GM19193 (cell line): ENCODE results near the gene VAV2.

ENCODE experiments used
- POLR2A ChIP-seq: IDR thresholded peaks from 4 replicates; pipeline ENCODE4 v1.6.1; 2011; ENCODE audit not compliant: insufficient read depth, insufficient read length; ENCODE audit errors: extremely low read depth

Gene VAV2

DNA sequence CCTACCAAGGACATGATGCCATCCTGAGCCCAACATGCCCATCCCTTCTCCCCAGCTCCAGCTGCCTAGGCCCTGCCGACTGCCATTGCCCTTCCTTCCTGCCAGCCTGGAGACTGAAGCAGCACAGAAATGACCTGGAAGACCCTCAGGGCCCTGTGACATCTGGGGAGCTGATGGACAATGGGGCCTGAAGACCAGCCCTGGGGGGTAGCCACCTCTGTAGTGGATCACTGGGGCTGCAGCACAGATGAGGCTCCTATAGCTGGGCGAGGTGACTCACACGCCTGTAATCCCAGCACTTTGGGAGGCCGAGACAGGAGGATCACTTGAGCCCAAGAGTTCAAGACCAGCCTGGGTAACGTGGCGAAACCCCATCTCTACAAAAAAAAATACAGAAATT lies 86.6 kb downstream of the VAV2 start:
- no peak for TF ChIP-seq POLR2A

DNA sequence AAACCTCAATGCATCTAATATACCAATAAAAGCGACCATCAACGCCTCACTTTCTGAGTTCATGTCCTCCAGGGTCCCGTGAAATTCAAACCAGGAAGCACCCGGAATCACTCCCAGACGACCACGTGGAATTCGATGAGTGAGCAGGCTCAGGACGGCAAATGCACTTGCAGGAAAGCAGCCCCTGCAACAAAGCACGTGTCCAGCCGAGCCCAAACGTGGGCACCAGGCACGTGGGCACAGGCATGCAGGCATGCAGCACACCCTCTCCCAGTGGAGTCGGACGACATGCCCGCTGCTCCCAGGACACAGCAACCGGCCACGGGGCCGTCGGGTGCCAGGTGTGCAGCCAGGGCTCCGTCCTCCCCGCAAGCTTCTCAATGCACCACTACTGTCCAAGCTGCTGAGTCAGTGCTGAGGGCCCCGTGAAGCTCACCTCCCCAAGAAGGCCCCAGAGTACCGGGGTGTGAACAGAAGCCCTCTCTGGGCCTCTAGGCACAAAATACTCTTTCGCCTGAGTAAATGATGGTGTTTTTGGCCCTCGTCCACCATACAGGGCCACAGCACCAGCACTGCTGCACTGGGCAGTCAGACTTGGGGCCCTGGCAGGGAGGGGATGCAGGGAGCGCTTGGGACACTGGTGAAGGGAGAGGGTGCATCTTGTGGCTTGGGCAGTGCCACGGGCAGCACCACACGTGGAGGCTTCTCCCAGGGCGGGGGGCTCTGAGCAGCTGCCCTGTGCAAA lies 87.6 kb downstream of the VAV2 start:
- no peak for TF ChIP-seq POLR2A

DNA sequence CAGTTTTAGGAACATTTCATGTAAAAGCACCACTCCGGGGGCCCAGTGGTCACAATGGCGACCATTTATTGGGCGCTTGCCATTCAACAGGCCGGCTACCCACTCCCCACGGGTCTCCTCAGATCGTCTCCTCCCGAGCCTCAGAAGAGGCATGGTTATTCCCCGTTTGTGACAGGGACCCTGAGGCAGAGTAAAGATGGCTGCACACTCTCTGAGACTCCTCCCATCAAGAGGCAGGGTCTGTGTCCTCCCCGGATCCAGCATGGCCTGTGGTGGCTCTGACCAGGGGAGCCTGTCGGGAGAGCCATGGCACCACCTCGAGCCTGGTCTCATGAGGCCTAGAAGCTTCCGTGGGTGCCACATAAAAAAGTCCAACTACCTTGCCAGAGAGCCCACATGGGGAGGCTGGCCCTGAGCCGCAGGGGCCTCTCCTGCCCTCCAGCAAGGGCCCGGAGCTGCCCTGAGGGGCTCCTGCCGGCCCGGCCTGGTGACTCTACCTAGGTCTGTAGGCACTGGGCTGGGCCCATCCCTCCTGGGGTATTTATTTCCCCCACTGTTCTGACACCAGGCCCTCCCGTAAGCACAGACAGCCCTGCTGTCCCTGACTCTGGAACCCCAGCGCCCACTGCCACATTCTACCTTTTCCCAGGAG lies 90.8 kb downstream of the VAV2 start:
- no peak for TF ChIP-seq POLR2A

DNA sequence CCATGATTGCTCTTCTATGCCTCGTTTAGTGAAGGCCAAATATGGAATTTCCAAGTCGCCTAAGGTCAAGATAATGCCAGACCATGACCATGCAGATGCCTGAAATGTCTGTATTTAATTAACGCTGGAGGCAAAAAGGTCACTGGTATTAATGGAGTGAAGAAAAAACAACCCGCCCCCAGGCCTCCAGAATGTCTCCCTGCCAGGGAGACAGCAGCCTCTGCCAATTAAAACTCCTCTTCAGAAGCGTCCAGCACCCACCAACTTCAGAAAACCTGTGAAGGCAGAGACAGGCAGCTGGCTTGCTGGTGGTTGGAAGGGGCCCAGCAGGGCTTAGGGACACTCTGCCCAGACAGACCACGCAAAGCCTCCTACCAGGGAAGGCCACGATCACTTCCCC lies 94.4 kb downstream of the VAV2 start:
- TF ChIP-seq POLR2A: no peak

DNA sequence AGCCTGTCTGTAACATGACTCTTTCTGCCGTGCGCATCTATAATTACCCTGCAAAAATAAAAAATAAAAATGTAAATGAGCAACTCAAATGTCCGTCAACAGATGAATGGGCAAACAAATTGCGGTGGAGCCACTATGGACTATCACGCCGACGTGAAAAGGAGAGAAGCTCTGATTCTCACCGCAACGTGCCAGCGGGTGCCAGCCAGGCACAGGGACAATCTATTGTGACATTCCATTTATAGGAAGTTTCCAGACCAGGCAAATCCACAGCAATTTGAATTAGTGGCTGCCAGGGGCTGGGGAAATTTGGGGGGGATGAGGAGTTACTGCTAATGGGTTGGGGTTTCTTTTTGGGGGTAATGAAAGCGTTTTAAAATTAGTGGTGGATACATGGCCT lies 96.8 kb downstream of the VAV2 start:
- no peak for TF ChIP-seq POLR2A

DNA sequence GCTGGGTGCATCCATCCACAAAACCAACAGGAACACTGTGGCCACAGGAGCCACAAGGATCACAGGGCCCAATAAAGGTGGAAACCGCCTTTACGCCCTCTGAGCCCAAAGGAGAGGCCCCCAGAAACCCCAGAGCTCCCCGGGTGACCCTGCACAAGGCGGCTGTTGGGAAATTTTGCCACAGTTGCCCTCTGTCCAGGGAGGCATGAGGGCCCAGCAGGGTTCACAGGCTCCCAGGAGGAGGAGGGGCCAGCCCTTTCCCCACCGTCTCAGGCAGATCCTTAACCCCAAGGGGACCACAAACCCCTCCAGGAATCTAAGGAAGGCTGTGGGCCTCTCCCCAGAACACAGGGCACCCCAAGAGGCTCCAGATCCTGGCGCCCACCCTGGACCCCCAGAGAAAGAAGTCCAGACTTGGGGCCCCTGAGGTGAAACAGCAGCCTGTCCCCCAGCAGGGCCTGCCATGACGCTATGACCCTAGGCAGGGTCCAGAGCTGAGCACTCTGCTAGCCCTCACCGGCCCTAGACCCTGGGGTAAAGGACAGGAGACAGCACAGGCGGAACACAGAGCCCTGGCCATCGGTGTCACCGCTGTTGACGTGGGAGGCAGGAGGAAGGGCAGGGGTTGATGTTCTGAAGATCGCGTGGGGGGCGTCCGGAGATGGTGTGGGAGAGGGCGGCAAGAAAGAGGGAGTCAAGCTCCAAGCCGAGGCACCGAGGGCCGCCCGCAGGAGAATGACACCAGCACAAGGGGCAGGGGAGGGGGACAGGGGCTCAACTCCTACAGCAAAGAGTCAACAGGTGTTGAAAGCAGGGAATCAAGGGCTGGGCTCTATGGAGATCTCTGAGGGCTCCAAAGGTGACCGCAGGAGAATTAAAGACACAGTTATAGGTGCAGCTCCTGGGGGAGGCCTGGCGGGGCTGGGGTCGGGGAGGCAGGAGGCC lies 97.5 kb downstream of the VAV2 start:
- no peak for TF ChIP-seq POLR2A

DNA sequence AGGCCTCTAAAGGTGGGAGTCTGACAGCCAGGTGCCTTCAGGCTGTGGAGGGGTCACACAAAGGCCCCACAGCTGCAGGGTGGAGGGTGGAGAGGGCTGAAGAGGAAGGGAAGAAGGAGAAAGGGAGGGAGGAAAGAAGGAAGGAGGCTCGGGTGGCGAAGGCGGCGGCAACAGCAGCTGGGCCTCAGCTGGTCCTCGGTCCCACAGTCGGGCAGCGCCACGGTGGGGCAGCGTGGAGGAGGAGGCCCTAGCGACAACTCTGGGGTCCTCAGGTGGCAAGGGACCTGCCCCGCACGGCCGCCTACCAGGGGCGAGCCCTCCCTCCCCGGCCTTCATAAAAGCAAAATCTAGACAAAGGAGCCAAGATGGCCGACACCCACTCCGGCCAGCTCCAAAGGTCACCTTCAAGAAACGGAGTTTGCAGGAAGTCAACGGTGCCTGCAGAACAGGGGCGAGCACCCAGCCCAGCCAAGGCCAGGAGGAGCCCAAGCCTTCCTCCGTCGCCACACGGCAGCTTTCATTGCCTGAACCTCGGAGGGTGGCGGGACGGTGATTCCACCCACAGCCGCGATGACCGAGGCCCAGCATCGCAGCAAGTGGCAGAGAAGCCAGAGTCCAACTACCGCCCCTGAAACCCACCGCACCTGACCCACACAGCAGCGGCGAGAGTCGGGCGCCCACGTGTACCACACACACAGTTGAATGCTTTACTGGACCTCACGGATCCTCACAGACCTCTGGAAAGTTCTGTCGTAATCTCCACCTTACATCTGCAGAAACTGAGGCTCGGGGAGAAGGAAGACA lies 98.7 kb downstream of the VAV2 start:
- TF ChIP-seq POLR2A: no peak

DNA sequence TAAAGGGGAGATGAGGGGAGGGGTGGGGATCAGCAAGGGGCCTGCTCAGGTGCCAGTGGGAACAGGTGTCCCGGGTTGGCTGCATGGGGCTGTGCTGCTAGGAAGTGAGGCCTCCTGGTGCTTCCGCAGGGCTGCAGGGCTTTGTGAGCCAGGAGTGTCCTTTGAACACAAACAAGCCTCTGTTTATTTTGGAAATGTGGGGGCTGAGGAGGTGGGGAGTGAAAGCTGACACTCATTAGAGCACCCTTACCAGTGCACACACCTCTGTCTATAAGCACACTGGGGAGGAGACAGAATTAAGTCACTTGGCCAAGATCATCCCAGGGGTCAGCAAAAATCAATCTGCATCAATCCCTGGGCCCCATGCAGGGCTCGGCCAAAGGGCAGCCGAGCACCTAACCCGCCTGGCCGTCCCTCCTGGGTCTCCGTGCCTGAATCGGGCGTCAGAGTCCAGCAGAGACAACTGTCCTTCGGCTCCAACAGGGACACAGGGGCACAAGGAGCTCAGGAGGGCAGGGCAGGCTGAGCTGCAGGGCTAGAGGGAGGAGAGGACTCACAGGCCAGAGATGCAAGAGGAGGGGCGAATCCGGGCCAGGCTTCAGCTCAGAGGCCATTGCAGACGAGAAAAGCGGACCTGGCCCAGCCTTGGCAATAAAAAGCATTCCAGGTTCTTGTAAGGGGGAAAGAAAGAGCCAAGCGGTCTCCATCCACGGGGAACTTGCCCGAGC lies 99.8 kb downstream of the VAV2 start:
- TF ChIP-seq POLR2A: no peak

DNA sequence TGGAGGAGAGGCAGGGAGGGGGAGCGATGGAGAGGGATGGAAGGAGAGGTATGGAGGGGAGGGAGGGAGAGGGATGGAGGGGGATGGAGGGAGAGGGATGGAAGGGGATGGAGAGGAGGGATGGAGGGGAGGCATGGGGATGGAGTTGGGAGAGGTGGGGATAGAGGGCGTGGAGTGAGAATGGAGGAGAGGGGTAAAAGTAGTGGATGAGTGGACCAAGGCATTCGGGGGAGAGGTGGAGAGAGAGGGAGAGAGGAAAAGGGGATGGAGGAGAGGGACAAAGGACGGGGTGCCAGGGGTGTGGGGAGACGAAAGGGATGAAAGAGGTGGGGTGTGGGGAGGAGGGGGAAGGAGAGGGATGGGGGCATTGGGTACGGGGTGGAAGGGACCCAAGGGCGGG lies 100.4 kb downstream of the VAV2 start:
- no peak for TF ChIP-seq POLR2A

DNA sequence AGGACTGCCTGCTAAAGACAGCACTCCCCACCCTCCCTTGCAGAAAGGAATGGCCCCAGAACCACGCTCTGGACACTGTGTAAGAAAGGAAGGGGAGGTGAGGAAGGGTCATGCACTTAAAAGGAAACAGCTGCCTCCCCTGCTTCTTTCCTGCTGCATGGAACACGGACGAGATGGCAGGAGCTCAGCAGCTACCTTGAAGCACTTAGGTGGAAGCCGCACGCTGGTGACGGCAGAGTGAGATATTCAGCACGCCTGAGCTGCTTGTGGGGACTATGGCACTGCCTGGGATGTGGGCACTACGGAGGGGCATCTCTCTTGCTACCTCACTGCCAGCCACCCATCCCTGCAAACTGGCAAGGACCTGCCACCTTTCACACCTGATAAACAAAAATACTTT lies 101.5 kb downstream of the VAV2 start:
- TF ChIP-seq POLR2A: no peak

DNA sequence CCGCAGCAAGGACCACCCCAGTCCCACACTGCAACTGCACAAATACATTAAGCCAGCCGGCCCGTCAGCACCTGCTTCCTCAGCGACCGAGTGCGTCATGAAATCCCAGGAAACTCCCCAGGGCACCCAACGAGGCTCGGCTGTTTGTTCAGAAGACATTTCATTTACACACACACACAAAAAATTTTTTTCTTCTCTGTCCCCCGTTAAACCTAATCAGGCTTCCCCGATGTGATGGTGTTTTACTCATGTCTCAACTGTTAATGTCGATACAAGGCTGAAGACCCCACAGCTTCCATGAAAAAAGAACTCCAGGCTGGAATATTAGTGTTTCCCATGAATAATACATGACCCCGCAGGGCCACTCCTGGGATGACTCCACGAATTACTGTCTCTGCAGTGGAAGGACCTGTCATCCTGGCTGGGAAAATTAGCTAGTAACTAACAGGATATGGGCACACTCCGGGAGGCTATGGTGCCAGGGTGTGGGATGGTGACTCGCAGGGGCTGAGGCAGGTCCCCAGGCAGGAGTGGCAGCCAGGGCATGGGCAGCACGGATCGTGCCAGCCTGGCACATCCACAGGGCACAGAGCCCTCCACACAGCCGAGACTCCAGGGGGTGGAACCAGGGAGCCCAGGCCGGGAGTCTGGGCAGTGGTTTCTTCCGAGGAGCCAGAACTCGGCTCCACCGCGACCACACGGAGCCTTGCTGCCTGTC lies 102.4 kb downstream of the VAV2 start:
- TF ChIP-seq POLR2A: no peak

DNA sequence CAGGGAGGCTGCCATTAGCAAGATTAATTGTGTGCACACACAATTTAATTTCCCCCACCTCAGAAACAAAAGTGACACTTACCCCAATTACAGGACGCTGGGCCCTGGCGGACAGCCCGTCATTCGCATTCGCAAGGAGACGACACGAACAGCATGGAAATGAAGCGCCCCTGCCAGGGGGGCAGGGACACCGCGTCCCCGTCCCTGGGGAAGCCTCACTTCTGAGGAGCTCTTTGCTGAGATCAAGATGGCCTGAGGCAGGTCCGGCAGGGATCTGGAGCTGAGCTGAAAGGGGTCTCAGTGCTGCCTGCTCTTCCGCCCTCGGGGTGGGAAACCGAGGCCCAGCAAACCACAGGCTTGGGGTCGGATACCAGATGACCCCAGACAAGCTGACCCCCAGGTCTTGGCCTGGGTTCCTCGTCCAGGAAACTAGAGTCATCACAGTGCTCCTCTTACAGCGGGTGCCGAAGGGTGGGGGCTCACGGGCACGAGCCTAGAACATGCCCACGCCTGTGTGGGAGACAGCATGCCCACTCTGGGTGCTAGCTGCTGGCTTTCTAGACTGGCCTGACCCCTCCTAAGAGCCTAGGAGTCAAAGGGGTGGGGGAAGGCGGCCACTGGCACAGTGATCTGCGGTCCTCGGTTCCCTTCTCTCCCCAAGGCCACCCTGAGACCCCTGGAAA lies 103.2 kb downstream of the VAV2 start:
- no peak for TF ChIP-seq POLR2A
